OCI-LY1 (cell line): ENCODE measurements around the gene CHRNA9.

Experiments
- H2AFZ ChIP-seq: fragments of 200-600 bp; sonication (generic), shearing (Covaris generic); 2 replicates; pipeline ENCODE4 v1.6.0; 2014; ENCODE audit warnings: antibody characterized with exemption, mild to moderate bottlenecking, low read length
- H3F3A ChIP-seq: fragments of 200-600 bp; sonication (generic), shearing (Covaris generic); 2 replicates; pipeline ENCODE4 v1.6.0; 2014; ENCODE audit warnings: mild to moderate bottlenecking, antibody characterized with exemption, low read length, moderate library complexity; ENCODE audit not compliant: insufficient read depth
- H3K27ac ChIP-seq: fragments of 200-600 bp; sonication (generic); 2 replicates; pipeline ENCODE4 v1.5.1; 2014; ENCODE audit warnings: low read length, mixed run types, mild to moderate bottlenecking, low read depth; ENCODE audit not compliant: poor library complexity, severe bottlenecking
- H3K27me3 ChIP-seq: fragments of 200-600 bp; sonication (generic); 2 replicates; pipeline ENCODE4 v1.6.0; 2014; ENCODE audit warnings: antibody characterized with exemption, mild to moderate bottlenecking, low read length, moderate library complexity; ENCODE audit not compliant: insufficient read depth
- H3K36me3 ChIP-seq: fragments of 200-600 bp; sonication (generic); 2 replicates; pipeline ENCODE4 v1.6.1; 2014; ENCODE audit warnings: mild to moderate bottlenecking, antibody characterized with exemption, low read length, moderate library complexity, mixed read lengths; ENCODE audit not compliant: insufficient read depth
- H3K4me1 ChIP-seq: fragments of 200-600 bp; sonication (generic); 2 replicates; pipeline ENCODE4 v1.5.1; 2014; ENCODE audit warnings: mild to moderate bottlenecking, low read length, moderate library complexity; ENCODE audit not compliant: insufficient read depth, severe bottlenecking
- H3K4me2 ChIP-seq: fragments of 200-600 bp; sonication (generic), shearing (Covaris generic); 2 replicates; pipeline ENCODE4 v1.6.1; 2014; ENCODE audit warnings: low read length
- H3K4me3 ChIP-seq: fragments of 200-600 bp; sonication (generic); 2 replicates; pipeline ENCODE4 v1.5.1; 2014; ENCODE audit warnings: low read length, low read depth, mild to moderate bottlenecking, mixed read lengths; ENCODE audit not compliant: poor library complexity, severe bottlenecking
- H3K79me2 ChIP-seq: fragments of 200-600 bp; shearing (Covaris generic); 2 replicates; pipeline ENCODE4 v1.6.1; 2016; ENCODE audit warnings: mixed run types, low read length, mixed read lengths; ENCODE audit not compliant: insufficient read depth
- H3K9ac ChIP-seq: fragments of 200-600 bp; sonication (generic), shearing (Covaris generic); 2 replicates; pipeline ENCODE4 v1.6.1; 2014; ENCODE audit warnings: mild to moderate bottlenecking, low read length, mixed read lengths
- H3K9me2 ChIP-seq: fragments of 200-600 bp; sonication (generic), shearing (Covaris generic); 2 replicates; pipeline ENCODE4 v1.6.1; 2014; ENCODE audit warnings: low read depth, mild to moderate bottlenecking, low read length, mixed read lengths
- H3K9me3 ChIP-seq: fragments of 200-600 bp; shearing (Covaris generic); 2 replicates; pipeline ENCODE4 v1.6.1; 2014; ENCODE audit warnings: low read length, mixed read lengths
- H4K20me1 ChIP-seq: fragments of 200-600 bp; sonication (generic), shearing (Covaris generic); 2 replicates; pipeline ENCODE4 v1.6.0; 2016; ENCODE audit warnings: mild to moderate bottlenecking, low read length; ENCODE audit not compliant: insufficient read depth
- CTCF ChIP-seq: fragments of 200-600 bp; sonication (generic), shearing (Covaris generic); IDR thresholded peaks from 2 replicates; pipeline ENCODE4 v1.5.1; 2017; ENCODE audit warnings: mild to moderate bottlenecking, antibody characterized with exemption, low read length, moderate library complexity, mixed read lengths
- EZH2 ChIP-seq: fragments of 200-600 bp; sonication (generic), shearing (Covaris generic); IDR thresholded peaks from 2 replicates; pipeline ENCODE4 v1.8.0; 2017; ENCODE audit warnings: borderline replicate concordance, mixed run types, mild to moderate bottlenecking, antibody characterized with exemption, low read length, moderate library complexity, mixed read lengths

Gene CHRNA9

GRCh38 chr4:40373636-40374035 is 38.5 kb downstream of the CHRNA9 start:
- Histone ChIP-seq H3K4me3 (no peak overlapping the region), H4K20me1 (no peaks in the 10 kb centered on the region), H3K36me3 (no peaks in the 10 kb centered on the region), H3K9me2 (no peaks in the 10 kb centered on the region), H3K9me3 (no peaks in the 10 kb centered on the region), H3K27me3 (0 out of 2 replicates have a peak, but pooled peaks cover 8% of the 10 kb centered on the region), H3F3A (no peaks in the 10 kb centered on the region), H3K4me1 (no peaks in the 10 kb centered on the region), H3K4me2 (no peak overlapping the region), H3K27ac (no peak overlapping the region), H2AFZ (no peak overlapping the region), H3K79me2 (no peaks in the 10 kb centered on the region), H3K9ac (no peak overlapping the region)
- TF ChIP-seq EZH2 (no peak), CTCF (no peak)

DNA sequence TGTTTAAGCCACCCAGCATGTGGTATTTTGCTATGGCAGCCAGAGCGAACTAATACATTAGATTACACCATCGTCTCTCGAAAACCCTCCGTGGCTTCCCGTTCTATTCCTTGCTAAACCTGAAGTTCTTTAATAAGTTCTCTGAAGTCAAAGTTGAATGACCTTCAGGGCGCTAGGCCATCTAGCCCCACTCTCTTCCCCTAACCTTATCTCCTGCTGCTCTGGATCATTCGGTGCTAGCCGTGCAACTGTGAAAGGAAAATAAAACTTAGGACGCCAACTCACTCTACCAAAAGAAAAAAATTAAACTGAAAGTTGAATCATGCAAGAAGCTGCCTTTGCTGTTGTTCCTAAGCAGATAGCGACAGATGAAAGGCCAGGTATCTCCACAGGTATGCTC is 40.0 kb downstream of the CHRNA9 start:
- no peaks in the 10 kb centered on the region for H3K4me1 ChIP-seq
- TF ChIP-seq CTCF (no peak), EZH2 (no peak)
- no peak overlapping the region for H3K9ac ChIP-seq
- no peak overlapping the region for H3K27ac ChIP-seq
- H4K20me1 ChIP-seq: no peaks in the 10 kb centered on the region
- H3K36me3 ChIP-seq: no peaks in the 10 kb centered on the region
- H2AFZ ChIP-seq: no peak overlapping the region
- 0 out of 2 replicates have a peak, but pooled peaks cover 8% of the 10 kb centered on the region for H3K27me3 ChIP-seq
- H3K79me2 ChIP-seq: no peaks in the 10 kb centered on the region
- H3K4me2 ChIP-seq: no peak overlapping the region
- H3K9me2 ChIP-seq: no peaks in the 10 kb centered on the region
- no peak overlapping the region for H3K4me3 ChIP-seq
- no peaks in the 10 kb centered on the region for H3K9me3 ChIP-seq
- no peaks in the 10 kb centered on the region for H3F3A ChIP-seq

GRCh38 chr4:40375620-40376019 is 40.5 kb downstream of the CHRNA9 start:
- Histone ChIP-seq H3K36me3 (no peaks in the 10 kb centered on the region), H3K79me2 (no peaks in the 10 kb centered on the region), H3K9ac (no peak overlapping the region), H3K9me2 (no peaks in the 10 kb centered on the region), H3F3A (no peaks in the 10 kb centered on the region), H3K9me3 (no peaks in the 10 kb centered on the region), H3K4me2 (no peak overlapping the region), H2AFZ (no peak overlapping the region), H3K4me1 (no peaks in the 10 kb centered on the region), H3K4me3 (no peak overlapping the region), H3K27me3 (0 out of 2 replicates have a peak, but pooled peaks cover 8% of the 10 kb centered on the region), H3K27ac (no peak overlapping the region), H4K20me1 (no peaks in the 10 kb centered on the region)
- no peak for TF ChIP-seq CTCF
- TF ChIP-seq EZH2: no peak
